OCI-LY7 (cell line): ENCODE results near the gene ACADSB. TPM values are rescaled to one million over a fixed set of nuclear protein-coding genes. Genes with fewer than 3 reads are reported as not detected.

Source experiments
- Bru-seq: library from RNA; stranded (reverse); fragments of 400-500 nt; gene quantifications from one replicate; lab custom pipeline; 2021; lab: Mats Ljungman, UMichigan
- BruChase-seq, 2 experiments: library from RNA; stranded (reverse); fragments of 400-500 nt; gene quantifications; one replicate each; lab custom pipeline; 2021; lab: Mats Ljungman, UMichigan
- BruUV-seq: library from RNA; stranded (reverse); fragments of 400-500 nt; replicated peaks from 2 replicates; lab custom pipeline; 2021; lab: Mats Ljungman, UMichigan
- CTCF ChIA-PET: fragments of 300-600 bp; sonication (Branson Sonifier 250); formaldehyde crosslinking; loops from one replicate; lab custom pipeline; 2022; ENCODE audit warnings: antibody characterized with exemption; ENCODE audit not compliant: unreplicated experiment; lab: Charles Lee
- POLR2A ChIA-PET: fragments of 300-600 bp; sonication (Branson Sonifier 250); formaldehyde crosslinking; loops from one replicate; lab custom pipeline; 2022; ENCODE audit warnings: antibody characterized with exemption; lab: Charles Lee
- DNase-seq: peaks from one replicate; pipeline ENCODE4 v3.0.0-alpha.2; 2015; ENCODE audit warnings: low spot score
- H2AFZ ChIP-seq: fragments of 200-600 bp; sonication (generic), shearing (Covaris generic); 2 replicates; pipeline ENCODE4 v1.6.1; 2014; ENCODE audit warnings: mild to moderate bottlenecking, antibody characterized with exemption, low read length, moderate library complexity
- H3K27ac ChIP-seq: fragments of 200-600 bp; sonication (generic); 2 replicates; pipeline ENCODE4 v1.5.1; 2014; ENCODE audit warnings: mixed run types, low read depth, mild to moderate bottlenecking, moderate library complexity, low read length, inconsistent platforms; ENCODE audit not compliant: poor library complexity, severe bottlenecking
- H3K36me3 ChIP-seq: fragments of 200-600 bp; sonication (generic); 2 replicates; pipeline ENCODE4 v1.6.1; 2014; ENCODE audit warnings: mild to moderate bottlenecking, antibody characterized with exemption, low read length, moderate library complexity, mixed read lengths; ENCODE audit not compliant: insufficient read depth
- H3K4me1 ChIP-seq: fragments of 200-600 bp; sonication (generic); 2 replicates; pipeline ENCODE4 v1.5.1; 2014; ENCODE audit warnings: mild to moderate bottlenecking, low read length; ENCODE audit not compliant: insufficient read depth, poor library complexity, severe bottlenecking
- H3K4me2 ChIP-seq: fragments of 200-600 bp; sonication (generic); 2 replicates; pipeline ENCODE4 v1.6.1; 2014; ENCODE audit warnings: mild to moderate bottlenecking, low read length
- H3K4me3 ChIP-seq: fragments of 200-600 bp; sonication (generic); 2 replicates; pipeline ENCODE4 v1.5.1; 2014; ENCODE audit warnings: mild to moderate bottlenecking, low read depth, low read length; ENCODE audit not compliant: poor library complexity, severe bottlenecking
- H3K79me2 ChIP-seq: fragments of 200-600 bp; sonication (generic); 2 replicates; pipeline ENCODE4 v1.6.1; 2016; ENCODE audit warnings: low read depth, mild to moderate bottlenecking, low read length, moderate library complexity, mixed read lengths; ENCODE audit not compliant: insufficient read depth
- H3K9me2 ChIP-seq: fragments of 200-600 bp; sonication (generic); 2 replicates; pipeline ENCODE4 v1.6.1; 2016; ENCODE audit warnings: mild to moderate bottlenecking, low read length, mixed read lengths; ENCODE audit not compliant: insufficient read depth
- H3K9me3 ChIP-seq: fragments of 200-600 bp; sonication (generic); 2 replicates; pipeline ENCODE4 v1.6.1; 2014; ENCODE audit warnings: mild to moderate bottlenecking, mixed run types, low read length, mixed read lengths
- H4K20me1 ChIP-seq: fragments of 200-600 bp; sonication (generic); 2 replicates; pipeline ENCODE4 v1.6.1; 2014; ENCODE audit warnings: mild to moderate bottlenecking, antibody characterized with exemption, low read length, moderate library complexity, mixed read lengths; ENCODE audit not compliant: insufficient read depth
- EZH2phosphoT487 ChIP-seq: fragments of 200-600 bp; sonication (generic); IDR thresholded peaks from 2 replicates; pipeline ENCODE4 v1.6.1; 2018; ENCODE audit warnings: low read depth, borderline replicate concordance, mild to moderate bottlenecking, mixed run types, antibody characterized with exemption, low read length, moderate library complexity, mixed read lengths
- intact Hi-C: fragments of 100-400 bp; cut with micrococcal nuclease; formaldehyde crosslinking; loops from one replicate; pipeline ENCODE4 v1.10.0; 2022; ENCODE audit not compliant: unreplicated experiment
- long read RNA-seq: library from polyadenylated mRNA; stranded (forward); transcript quantifications from one replicate; pipeline ENCODE4 v2.0.0, GENCODE V29; 2022
- total RNA-seq, 2 experiments: library from RNA; depleted of rRNA in 1 of 2; stranded (reverse); fragments of >200 nt in 1 of 2; shearing (Covaris generic) in 1 of 2; gene quantifications; 2 replicates each; pipeline ENCODE4 v1.2.3, GENCODE V29; 2014 to 2022
- TF ChIP-seq, protein P1 (sequence below): fragments of 200-600 bp; sonication (generic); conservative IDR thresholded peaks from 2 replicates; pipeline ENCODE4 v1.5.1; 2014; ENCODE audit warnings: mild to moderate bottlenecking, antibody characterized with exemption, low read length, moderate library complexity, mixed read lengths

ACADSB gene
- total RNA-seq (2014; rRNA removed; shearing (Covaris generic)) (3.7 and 3.8 TPM in 2 replicates), total RNA-seq (2022) (13.4 and 14.7 TPM in 2 replicates), Bru-seq, nascent RNA (percentile 56 among the genes with signal in this experiment), BruChase-seq, experiment 1, labeled RNA remaining after a 6-hour chase (percentile 64 among the genes with signal in this experiment), BruChase-seq, experiment 2, labeled RNA remaining after a 2-hour chase (percentile 61 among the genes with signal in this experiment)
- long read RNA-seq, full-length matches to known transcripts = 33 of 48 reads
- long read RNA-seq, partial matches to known transcripts = 1 of 48 reads
- long read RNA-seq, other reads (novel, unspliced or antisense) = 14 of 48 reads

DNA sequence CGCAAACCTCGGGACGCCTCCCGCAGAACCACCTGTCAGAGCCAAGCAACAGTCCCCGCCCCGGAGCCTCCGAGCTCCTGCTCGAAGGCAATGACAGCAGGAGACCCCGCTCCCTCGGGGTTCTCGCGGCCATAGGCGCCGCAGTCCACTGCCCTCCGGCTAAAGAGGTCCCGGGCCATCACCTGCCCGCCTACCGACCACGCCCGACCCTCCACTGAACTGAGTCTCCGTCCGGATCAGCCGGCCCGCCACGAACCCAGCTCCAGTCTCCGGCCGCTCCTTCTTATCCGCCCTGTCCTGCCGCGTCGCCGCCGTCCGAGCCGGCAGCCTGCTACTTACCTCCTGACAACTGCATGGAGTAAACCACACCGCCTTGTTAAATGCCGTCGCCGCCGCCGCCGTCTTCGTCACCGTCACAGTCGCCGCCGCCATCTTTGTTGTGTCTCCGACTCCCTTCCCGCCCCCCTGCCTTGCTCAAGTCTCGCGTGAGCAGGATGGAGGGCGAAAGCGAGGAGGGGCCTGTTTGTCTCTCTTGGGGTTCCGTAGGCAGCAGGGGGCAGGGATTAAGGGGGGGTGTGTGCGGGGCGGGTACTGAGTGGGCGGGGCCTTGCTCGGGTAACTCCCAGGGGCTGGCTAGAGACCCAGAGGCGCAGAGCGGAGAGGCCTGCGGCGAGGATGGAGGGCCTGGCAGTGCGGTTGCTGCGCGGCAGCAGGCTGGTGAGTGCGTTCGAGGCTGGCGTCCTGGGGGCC, at the start of gene ACADSB, which contains the start of gene IKZF5:
Gene ACADSB (plus strand): TSS at position 652 of the 750 bp plus-strand sequence. CDS start 24 bp downstream, at position 676.
Gene IKZF5 (minus strand): TSS at position 441 of the 750 bp plus-strand sequence. CDS start 10,170 bp downstream, outside the sequence.
- intact Hi-C loops = loop anchor here (1.0 to 2.0 kb wide), 3 partner anchors 28 to 146 kb away; partner anchors contain the start of genes BUB3, C10orf88 and PSTK
- Histone ChIP-seq H3K9me3 (no peaks in the 10 kb centered on the region), H3K9me2 (no peaks in the 10 kb centered on the region), H3K4me2 (peak within 1 kb of the TSS; percentile 93), H3K4me1 (peaks cover 22% of the 10 kb centered on the region), H2AFZ (peak within 1 kb of the TSS; percentile 79), H3K36me3 (peaks cover 25% of the 10 kb centered on the region; the same call in 1 of the 2 replicates), H3K4me3 (peak within 1 kb of the TSS; percentile 92), H3K79me2 (peaks cover 49% of the 10 kb centered on the region), H3K27ac (peak within 1 kb of the TSS; percentile 52), H4K20me1 (peaks cover 14% of the 10 kb centered on the region)
- DNase-seq = peak; percentile 97
- ChIA-PET POLR2A (interaction anchor here (0.9 to 2.9 kb wide), 10 partner anchors 9 to 53 kb away, joined by 3 to 11 read pairs (median 3); partner anchors contain the start of gene PSTK), CTCF (no interaction called here)
- no TSS peak for BruUV-seq
- no peak for TF ChIP-seq EZH2phosphoT487
- TF ChIP-seq, protein P1, sequence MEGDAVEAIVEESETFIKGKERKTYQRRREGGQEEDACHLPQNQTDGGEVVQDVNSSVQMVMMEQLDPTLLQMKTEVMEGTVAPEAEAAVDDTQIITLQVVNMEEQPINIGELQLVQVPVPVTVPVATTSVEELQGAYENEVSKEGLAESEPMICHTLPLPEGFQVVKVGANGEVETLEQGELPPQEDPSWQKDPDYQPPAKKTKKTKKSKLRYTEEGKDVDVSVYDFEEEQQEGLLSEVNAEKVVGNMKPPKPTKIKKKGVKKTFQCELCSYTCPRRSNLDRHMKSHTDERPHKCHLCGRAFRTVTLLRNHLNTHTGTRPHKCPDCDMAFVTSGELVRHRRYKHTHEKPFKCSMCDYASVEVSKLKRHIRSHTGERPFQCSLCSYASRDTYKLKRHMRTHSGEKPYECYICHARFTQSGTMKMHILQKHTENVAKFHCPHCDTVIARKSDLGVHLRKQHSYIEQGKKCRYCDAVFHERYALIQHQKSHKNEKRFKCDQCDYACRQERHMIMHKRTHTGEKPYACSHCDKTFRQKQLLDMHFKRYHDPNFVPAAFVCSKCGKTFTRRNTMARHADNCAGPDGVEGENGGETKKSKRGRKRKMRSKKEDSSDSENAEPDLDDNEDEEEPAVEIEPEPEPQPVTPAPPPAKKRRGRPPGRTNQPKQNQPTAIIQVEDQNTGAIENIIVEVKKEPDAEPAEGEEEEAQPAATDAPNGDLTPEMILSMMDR = no peak

DNA sequence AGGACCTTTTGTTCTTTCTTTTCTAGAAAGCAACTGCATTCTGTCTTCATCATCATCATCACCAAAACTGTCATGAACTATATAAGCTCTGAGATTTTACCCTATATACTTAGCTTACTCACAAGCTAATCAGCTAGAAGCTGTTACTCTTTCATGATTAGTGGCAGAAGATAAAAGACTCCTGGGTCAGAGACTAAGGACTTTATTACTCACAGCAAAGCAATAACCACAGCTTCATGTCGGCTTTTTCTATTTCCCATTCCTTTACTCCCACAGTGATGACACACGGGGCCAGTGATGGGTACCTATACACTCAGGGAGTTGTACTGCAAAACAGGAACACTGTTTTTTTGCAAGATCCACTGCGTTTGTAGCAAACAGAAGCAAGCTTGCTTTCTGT, 46.4 kb upstream of the ACADSB start:
- DNase-seq = no peak
- no TSS peak for BruUV-seq
- TF ChIP-seq, protein P1 = no peak
- TF ChIP-seq EZH2phosphoT487 = no peak
- peaks cover 3% of the 10 kb centered on the region; the same call in 1 of the 2 replicates for H3K9me2 ChIP-seq
- H2AFZ ChIP-seq = no peak overlapping the region
- H3K4me2 ChIP-seq = no peak overlapping the region
- no peaks in the 10 kb centered on the region for H3K9me3 ChIP-seq
- H3K79me2 ChIP-seq = no peaks in the 10 kb centered on the region
- intact Hi-C loops = no loop called here
- ChIA-PET CTCF (no interaction called here), POLR2A (interaction anchor here (0.5 to 0.7 kb wide), 2 partner anchors 10 to 64 kb away, joined by 3 read pairs; no protein-coding TSS in a partner anchor)
- no peaks in the 10 kb centered on the region for H3K4me1 ChIP-seq
- no peaks in the 10 kb centered on the region for H3K36me3 ChIP-seq
- no peak overlapping the region for H3K4me3 ChIP-seq
- no peaks in the 10 kb centered on the region for H4K20me1 ChIP-seq
- no peak overlapping the region for H3K27ac ChIP-seq
